ENCODE results near the gene JPH2. TPM values are rescaled to one million over a fixed set of nuclear protein-coding genes. Genes with fewer than 3 reads are reported as not detected.

The JPH2 gene
- total and polyA plus RNA-seq, 2 donors from 2014 or later = 2.5 to 11.4 TPM

- no peaks in the 10 kb centered on the region for H3K36me3 ChIP-seq (ENCODE audit: control insufficient read depth in 2 of 3, insufficient read depth in 3 of 3, low read length in 3 of 3)
- intact Hi-C loops (cut with DNase I) = no loop called here
- no peak overlapping the region for H3K27ac ChIP-seq (ENCODE audit: low read depth in 2 of 2, low read length in 2 of 2)
- no peak for FAIRE-seq
- TF ChIP-seq, protein P1, sequence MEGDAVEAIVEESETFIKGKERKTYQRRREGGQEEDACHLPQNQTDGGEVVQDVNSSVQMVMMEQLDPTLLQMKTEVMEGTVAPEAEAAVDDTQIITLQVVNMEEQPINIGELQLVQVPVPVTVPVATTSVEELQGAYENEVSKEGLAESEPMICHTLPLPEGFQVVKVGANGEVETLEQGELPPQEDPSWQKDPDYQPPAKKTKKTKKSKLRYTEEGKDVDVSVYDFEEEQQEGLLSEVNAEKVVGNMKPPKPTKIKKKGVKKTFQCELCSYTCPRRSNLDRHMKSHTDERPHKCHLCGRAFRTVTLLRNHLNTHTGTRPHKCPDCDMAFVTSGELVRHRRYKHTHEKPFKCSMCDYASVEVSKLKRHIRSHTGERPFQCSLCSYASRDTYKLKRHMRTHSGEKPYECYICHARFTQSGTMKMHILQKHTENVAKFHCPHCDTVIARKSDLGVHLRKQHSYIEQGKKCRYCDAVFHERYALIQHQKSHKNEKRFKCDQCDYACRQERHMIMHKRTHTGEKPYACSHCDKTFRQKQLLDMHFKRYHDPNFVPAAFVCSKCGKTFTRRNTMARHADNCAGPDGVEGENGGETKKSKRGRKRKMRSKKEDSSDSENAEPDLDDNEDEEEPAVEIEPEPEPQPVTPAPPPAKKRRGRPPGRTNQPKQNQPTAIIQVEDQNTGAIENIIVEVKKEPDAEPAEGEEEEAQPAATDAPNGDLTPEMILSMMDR (IDR thresholded peaks at IDR 0.05; ENCODE audit: borderline replicate concordance, extremely low read depth, insufficient read depth) = no peak
- peaks cover 0 to 5% (median 0%) of the 10 kb centered on the region in 3 donors for H3K4me1 ChIP-seq (ENCODE audit: control insufficient read depth in 2 of 3, insufficient read depth in 2 of 3, low read depth in 1 of 3, low read length in 3 of 3)
- H3K9me3 ChIP-seq (ENCODE audit: control insufficient read depth in 2 of 3, insufficient read depth in 1 of 3, low read length in 3 of 3) = no peaks in the 10 kb centered on the region
- no peak overlapping the region for H3K9ac ChIP-seq (ENCODE audit: low read length in 3 of 3)
- peak in 1 of 5 donors; percentile 6 for DNase-seq
- H3K4me3 ChIP-seq (ENCODE audit: low read length in 3 of 3) = no peak overlapping the region
- H3K27me3 ChIP-seq (ENCODE audit: control insufficient read depth, insufficient read depth, low read length) = peaks cover 2% of the 10 kb centered on the region
Observed at GRCh38 chr20:44081888-44082287, 105.1 kb downstream of the JPH2 start.

DNA sequence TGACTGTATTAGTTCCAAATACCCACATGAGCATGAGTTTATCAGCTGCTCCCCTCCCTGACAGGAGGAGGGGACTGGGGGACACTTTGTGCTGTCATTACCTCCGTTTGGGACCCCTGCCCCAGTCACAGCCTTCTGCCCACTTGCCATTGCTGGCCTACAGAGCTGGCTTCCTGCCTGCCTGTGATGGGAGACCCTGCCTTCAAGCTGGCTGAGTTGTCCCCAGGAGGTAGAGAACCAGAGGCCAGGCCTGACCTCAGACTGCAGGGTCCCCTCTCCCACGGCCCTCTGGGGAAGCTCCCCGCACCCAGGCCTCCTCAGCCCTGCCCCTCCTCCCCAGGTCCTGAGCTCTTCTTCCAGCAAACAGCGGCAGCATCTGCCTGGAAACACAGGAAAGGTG lies 105.5 kb downstream of the JPH2 start:
- Histone ChIP-seq H3K36me3 (ENCODE audit: control insufficient read depth in 2 of 3, insufficient read depth in 3 of 3, low read length in 3 of 3) (no peaks in the 10 kb centered on the region), H3K4me1 (ENCODE audit: control insufficient read depth in 2 of 3, insufficient read depth in 2 of 3, low read depth in 1 of 3, low read length in 3 of 3) (peaks cover 0 to 5% (median 0%) of the 10 kb centered on the region in 3 donors), H3K9me3 (ENCODE audit: control insufficient read depth in 2 of 3, insufficient read depth in 1 of 3, low read length in 3 of 3) (no peaks in the 10 kb centered on the region), H3K27ac (ENCODE audit: low read depth in 2 of 2, low read length in 2 of 2) (no peak overlapping the region), H3K9ac (ENCODE audit: low read length in 3 of 3) (no peak overlapping the region), H3K27me3 (ENCODE audit: control insufficient read depth, insufficient read depth, low read length) (peaks cover 2% of the 10 kb centered on the region), H3K4me3 (ENCODE audit: low read length in 3 of 3) (no peak overlapping the region)
- intact Hi-C loops (cut with DNase I) = no loop called here
- TF ChIP-seq, protein P1 (IDR thresholded peaks at IDR 0.05; ENCODE audit: borderline replicate concordance, extremely low read depth, insufficient read depth) = no peak
- peak in 1 of 5 donors; percentile 52 for DNase-seq
- FAIRE-seq = no peak

GRCh38 chr20:44080646-44081267 lies 106.2 kb downstream of the JPH2 start:
- no peak for FAIRE-seq
- intact Hi-C loops (cut with DNase I) = no loop called here
- H3K9ac ChIP-seq (ENCODE audit: low read length in 3 of 3) = no peak overlapping the region

More at GRCh38 chr20:44080646-44081267, 106.2 kb downstream of the JPH2 start:
- Histone ChIP-seq H3K4me1 (ENCODE audit: control insufficient read depth in 2 of 3, insufficient read depth in 2 of 3, low read depth in 1 of 3, low read length in 3 of 3) (peaks cover 0 to 5% (median 0%) of the 10 kb centered on the region in 3 donors), H3K36me3 (ENCODE audit: control insufficient read depth in 2 of 3, insufficient read depth in 3 of 3, low read length in 3 of 3) (no peaks in the 10 kb centered on the region), H3K27me3 (ENCODE audit: control insufficient read depth, insufficient read depth, low read length) (peaks cover 2% of the 10 kb centered on the region), H3K9me3 (ENCODE audit: control insufficient read depth in 2 of 3, insufficient read depth in 1 of 3, low read length in 3 of 3) (no peaks in the 10 kb centered on the region), H3K27ac (ENCODE audit: low read depth in 2 of 2, low read length in 2 of 2) (no peak overlapping the region), H3K4me3 (ENCODE audit: low read length in 3 of 3) (no peak overlapping the region)
- TF ChIP-seq, protein P1 (IDR thresholded peaks at IDR 0.05; ENCODE audit: borderline replicate concordance, extremely low read depth, insufficient read depth) = peak; percentile 99
- peak; percentile 66 to 87 (median 73) for DNase-seq

Data from kidney (tissue), 14 donors.